Left colon (tissue), 2 donors: ENCODE data around the gene HS3ST2. TPM values are rescaled to one million over a fixed set of nuclear protein-coding genes. Genes with fewer than 3 reads are reported as not detected.
"Not testable (repeated sequence)": the region's sequence is repeated elsewhere in the genome, so short reads cannot be mapped to it uniquely, and the experiment has no call there.

Source experiments
- ATAC-seq: fragments of 200-7000 bp; cut with Tn5 transposase; one replicate; pipeline ENCODE4 v1.9.1; 2020; ENCODE audit warnings: mild to moderate bottlenecking, moderate library complexity
- DNase-seq, 2 donors: peaks; one replicate each; pipeline ENCODE4 v3.0.0-alpha.2; 2020
- intact Hi-C, 2 donors: fragments of 100-400 bp; cut with DNase I in 1 of 2; cut with micrococcal nuclease in 1 of 2; formaldehyde crosslinking; loops; one replicate each; pipeline versions ENCODE4 v1.11.2 to v1.14.0; 2022; cut with DNase I, micrococcal nuclease
- total RNA-seq, 2 donors: library from RNA; stranded (reverse); fragmentation: NEBNext Ultra II Directional; extraction: Animal tissue kit (Norgen Biotek cat#: 25700); gene quantifications; one replicate each; pipeline ENCODE4 v1.2.1, GENCODE V29; 2021
- donor health status: DM: no; HTN: no; CAD: no.
- donor health status: DM: yes; HTN: yes; CAD: no.

HS3ST2 gene
- total RNA-seq, 2 donors from 2014 or later, result 0.24 to 0.28 TPM

DNA sequence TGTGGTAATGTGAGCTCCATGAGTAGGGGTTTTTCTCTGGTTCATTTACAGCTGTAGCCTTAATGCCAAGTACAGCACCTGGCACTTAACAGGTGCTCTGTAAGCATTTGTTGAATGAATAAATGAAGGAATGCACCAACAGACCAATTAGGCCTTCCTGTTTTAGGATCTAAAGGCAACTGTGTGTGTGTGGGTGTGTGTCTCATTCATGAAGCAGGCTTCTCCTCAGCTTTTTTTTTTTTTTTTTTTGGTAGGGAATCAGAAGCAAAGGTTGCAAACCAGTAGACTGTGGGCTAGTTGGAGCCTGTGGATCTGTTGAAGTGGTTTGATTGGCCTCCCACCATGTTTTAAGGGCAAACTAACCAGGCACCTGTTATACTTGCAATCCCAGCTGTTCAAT lies 48.1 kb downstream of the HS3ST2 start:
- intact Hi-C loops, result no loop called here
- no peak for ATAC-seq
- DNase-seq, result no peak

DNA sequence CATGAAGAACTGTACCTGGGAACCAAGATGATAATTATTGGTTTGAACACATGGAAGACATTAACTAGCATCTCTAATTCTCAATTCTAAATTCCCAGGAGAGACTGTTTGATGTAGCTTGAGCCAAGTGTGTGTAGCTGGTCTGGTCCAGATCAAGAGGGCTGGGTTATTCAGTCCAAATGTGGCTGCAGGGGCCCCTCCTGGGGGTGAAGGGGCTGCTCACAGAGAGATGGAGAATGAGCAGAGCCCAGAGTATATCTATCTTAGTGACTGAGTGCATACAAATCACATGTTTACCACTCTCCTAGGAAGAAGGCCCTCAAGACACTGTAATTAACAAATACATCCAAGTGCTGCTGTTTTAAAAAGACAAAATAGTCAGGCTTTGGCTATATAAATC lies 50.4 kb downstream of the HS3ST2 start:
- intact Hi-C loops, result no loop called here
- DNase-seq (no peak), ATAC-seq (no peak)

DNA sequence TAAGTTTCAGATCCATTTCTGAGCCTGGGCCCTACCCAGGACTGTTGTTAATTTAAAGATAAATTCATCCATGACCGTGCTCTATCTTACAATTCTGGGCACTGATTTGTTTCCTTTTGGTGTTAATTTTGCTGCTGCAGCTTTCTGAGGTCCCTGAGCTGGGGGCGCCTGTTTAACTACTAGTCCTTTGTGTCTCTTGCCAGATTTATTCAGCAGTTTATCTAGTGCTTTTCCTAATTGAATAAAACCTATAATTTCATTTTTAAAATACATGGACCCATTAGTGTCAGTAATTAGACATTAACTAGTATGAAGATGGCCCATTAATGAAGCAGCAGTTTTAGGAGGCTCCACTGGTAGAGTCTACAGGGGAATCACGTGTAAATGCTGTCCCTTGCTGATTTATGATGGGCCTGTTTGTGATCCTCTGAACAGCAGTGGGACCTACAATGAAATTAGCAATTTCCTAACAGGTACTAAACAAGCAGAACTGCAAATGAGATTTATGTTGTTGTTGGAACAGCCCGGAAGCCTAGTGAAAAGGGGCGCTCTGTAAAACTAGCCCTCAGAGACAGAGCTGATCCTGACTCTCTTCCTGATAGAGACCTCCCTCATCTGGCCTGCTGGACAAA lies 54.7 kb downstream of the HS3ST2 start:
- ATAC-seq (no peak), DNase-seq (no peak)
- intact Hi-C loops, result no loop called here

DNA sequence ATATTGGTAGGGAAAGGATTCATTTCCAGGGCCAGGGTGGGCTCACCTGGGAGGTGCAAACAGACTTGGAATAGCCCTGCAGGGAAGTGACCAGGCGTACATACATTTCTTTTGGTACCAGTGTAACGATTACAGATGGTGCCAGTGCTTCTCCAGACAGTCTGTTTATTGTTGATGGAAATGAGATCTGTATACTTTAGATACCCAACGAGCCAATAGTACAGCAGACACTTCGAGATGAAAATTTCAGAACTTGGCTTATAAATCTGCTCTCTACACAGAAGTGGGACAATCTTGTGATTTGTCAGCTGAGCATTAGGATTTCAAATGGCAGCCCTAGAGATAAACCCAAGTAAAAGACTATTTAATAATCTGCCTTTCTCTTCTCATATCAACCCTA lies 57.9 kb downstream of the HS3ST2 start:
- ATAC-seq (no peak), DNase-seq (no peak)
- intact Hi-C loops, result no loop called here

DNA sequence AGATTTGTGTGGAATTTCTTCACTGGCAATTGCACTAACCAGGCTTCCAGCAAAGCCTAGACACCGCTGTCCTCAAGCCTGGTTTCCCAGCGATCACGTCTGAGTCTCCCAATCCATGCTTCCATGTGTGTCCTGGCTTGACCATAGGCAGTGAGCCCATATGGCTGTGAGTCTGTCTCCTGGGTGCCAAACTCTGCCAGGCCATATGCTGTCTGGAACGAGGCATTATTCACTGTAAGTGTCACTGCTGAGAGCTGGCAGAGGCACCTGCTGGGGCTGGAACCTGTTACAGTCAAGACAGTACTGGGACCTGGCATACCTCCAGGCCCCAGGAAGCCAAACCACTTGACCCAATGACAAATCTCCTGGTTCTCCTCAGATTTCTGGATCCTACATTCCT lies 60.4 kb downstream of the HS3ST2 start:
- DNase-seq (no peak), ATAC-seq (no peak)
- intact Hi-C loops, result no loop called here

DNA sequence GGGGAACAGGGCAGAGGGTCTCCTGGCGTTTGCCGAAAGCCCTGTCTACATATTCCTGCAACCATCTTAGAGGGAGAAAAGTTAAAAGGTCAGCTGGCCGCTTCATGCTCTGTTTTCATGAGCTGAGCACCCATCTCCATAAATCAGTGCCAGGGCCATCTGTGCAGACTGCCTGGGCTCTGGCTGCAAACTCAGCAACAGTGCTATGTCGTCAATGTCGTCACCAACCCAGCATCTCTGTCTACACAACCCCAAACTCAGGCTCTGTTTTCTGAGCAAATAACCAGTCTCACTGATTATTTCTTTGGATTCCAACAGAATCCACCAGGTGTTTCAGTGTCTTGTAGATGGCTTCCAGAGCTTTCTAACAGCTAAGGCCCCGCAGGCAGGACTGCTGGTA lies 65.0 kb downstream of the HS3ST2 start:
- no peak for DNase-seq
- intact Hi-C loops, result no loop called here
- no peak for ATAC-seq

DNA sequence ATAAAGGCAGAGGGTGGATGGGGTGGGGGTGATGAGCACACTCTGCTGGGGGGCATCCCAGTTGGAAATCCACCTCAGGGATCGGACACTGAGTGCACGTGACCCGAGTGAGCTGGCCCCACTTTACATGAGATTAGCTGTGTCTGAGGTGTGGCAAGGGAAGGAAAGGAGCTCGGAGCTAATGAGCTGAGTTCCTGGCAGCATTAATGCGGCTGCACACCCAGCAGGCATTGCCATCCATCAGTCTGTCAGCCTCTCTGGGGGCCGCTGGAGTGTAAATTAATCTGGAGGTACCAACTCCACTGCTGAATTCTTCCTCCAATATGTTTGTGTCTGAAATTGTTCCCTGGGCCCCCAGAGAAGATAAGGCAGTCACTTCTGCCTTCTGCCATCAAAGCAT lies 65.5 kb downstream of the HS3ST2 start:
- ATAC-seq (no peak), DNase-seq (no peak)
- intact Hi-C loops, result no loop called here

DNA sequence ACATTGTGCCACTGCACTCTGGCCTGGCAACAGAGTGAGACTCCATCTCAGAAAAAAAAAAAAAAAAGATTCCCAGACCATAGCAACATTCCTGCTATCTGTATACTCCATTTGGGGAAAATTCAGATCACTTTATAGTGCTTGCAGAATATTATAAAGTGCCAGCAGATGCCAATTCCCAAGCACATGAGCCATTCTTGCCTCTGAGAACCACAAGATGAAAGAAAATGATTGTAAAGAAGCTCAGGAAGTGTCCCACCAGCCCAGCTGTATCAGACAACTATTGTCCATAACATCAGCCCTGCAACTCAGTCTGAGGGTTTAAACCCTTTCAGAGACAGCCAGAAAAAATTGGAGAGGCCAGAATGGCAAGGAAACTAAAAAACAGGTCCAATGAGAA lies 69.0 kb downstream of the HS3ST2 start:
- DNase-seq (no peak), ATAC-seq (no peak)
- intact Hi-C loops, result no loop called here

DNA sequence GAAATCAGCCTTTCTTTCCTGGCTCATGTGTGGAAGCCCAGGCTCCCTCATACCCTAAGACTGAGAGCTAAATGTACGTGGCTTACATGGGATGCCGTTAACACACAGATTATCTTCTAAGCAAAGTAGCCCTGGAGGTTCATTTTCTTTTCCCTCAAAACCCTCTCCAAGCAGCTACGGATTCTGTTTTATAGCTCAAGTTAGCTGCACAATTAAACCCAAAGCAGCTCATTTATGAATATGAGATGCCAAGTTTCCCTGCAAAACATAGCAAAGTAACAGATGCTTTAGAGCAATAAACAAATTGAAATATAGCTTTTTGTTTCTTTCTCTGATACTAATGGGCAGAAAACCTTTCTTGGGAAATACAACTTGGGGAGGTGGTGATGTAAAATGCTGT lies 72.0 kb downstream of the HS3ST2 start:
- ATAC-seq (no peak), DNase-seq (no peak)
- intact Hi-C loops, result no loop called here

DNA sequence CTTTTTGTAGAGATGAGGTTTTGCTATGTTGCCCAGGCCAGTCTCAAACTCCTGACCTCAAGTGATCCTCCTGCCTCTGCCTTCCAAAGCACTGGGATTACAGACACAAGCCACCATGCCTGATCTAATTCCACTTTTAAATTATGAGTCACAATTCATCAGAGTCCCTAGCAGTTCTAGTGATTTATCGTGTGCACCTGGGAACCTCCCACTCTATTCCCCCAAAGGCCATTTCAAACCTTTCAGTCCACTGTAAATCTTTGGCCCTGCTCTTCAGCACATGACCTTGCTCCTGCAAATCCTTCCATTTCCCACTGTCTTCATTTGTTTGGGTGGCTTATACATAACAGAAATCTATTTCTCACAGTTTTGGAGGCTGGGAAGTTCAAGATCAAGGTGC lies 73.0 kb downstream of the HS3ST2 start:
- intact Hi-C loops, result no loop called here
- DNase-seq (no peak), ATAC-seq (no peak)

DNA sequence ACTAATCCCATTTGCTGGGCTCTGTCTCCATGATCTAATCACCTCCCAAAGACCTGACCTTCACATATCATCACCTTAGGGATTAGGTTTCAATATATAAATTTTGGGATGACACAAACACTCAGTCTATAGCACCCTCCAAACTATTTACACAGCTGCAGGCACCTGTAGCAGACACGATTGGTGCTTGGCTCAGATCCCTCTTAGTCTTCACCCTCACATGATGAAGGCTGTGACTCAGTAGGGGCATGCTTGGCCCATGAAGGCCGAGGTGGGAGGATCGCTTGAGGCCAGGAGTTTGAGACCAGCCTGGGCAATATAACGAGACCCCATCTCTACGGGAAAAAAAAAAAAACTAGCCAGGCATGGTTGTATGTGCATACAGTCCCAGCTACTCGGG lies 73.5 kb downstream of the HS3ST2 start:
- intact Hi-C loops, result no loop called here
- no peak for DNase-seq
- ATAC-seq, result no peak

DNA sequence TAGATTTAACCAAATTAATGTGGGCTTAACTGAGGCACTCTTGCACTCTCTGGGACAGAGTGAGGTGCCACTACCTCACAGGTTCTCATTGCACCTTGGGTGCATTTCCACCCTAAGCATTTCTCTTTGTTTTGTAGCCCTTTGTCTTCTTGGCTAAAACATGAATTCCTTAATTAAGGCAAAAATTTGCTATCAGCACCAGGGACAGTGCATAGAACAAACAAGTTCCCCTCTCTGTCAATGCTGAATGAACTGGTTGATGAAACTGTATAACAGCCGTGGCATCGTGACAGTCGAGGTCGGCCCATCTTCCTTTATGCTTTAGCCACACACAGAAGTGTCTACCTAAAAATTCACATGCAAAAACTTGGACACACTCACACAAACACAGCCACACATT lies 74.8 kb downstream of the HS3ST2 start:
- no peak for ATAC-seq
- intact Hi-C loops, result no loop called here
- no peak for DNase-seq

DNA sequence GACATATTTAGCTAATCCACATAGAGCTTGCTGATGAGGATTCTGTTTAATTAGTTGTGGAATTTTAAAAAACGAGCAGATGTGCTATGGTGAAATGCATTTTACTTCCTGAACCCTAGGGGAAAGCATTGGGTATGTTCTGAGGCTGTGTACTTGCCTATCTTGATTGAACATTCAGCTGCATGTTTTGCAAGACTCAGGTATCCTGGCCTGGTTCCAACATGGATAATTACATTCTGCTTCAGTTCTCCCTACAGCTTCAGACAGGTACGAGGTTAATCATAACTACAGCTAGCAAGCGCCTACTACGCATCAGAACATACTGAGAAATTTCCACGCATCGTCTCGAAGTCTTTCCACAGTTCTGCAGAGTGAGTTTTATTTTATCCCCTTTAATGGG lies 77.0 kb downstream of the HS3ST2 start:
- no peak for ATAC-seq
- no peak for DNase-seq
- intact Hi-C loops, result no loop called here

DNA sequence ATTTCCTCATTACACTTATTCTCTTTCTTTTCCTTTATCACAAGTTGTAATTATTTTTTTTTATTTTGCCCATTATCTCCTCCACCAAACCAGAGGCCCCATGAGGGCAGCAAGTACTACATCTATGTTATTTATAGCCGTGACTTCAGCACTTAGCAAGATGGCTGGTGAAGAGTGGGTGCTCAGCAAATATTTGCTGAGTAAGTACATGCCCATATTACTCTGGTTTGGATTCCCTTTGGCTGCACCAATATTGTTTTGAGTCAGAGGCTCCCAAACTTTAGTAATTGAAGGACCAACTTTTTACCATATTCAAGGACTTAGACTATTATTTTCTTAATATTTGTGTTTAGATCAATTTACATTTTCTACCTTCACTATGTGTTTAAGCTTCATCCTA lies 83.2 kb downstream of the HS3ST2 start:
- intact Hi-C loops, result no loop called here
- ATAC-seq (no peak), DNase-seq (no peak)

DNA sequence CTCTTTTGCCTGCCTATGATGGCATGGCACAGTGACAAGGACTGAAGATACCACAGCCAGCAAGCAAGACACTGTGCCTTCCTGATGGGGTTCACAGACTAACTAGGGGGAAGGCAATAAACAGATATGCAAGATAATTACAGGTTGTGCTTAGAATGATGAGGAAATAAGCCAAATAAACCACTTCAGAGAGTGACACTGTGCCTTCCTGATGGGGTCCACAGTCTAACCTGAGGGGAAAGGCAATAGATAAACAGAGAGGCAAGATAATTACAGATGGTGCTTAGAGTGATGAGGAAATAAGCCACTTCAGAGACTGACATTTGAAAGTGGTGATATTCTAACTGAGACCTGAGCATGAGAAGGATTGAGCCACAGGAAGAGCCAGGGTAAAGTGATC lies 84.2 kb downstream of the HS3ST2 start:
- ATAC-seq (no peak), DNase-seq (no peak)
- intact Hi-C loops, result no loop called here

DNA sequence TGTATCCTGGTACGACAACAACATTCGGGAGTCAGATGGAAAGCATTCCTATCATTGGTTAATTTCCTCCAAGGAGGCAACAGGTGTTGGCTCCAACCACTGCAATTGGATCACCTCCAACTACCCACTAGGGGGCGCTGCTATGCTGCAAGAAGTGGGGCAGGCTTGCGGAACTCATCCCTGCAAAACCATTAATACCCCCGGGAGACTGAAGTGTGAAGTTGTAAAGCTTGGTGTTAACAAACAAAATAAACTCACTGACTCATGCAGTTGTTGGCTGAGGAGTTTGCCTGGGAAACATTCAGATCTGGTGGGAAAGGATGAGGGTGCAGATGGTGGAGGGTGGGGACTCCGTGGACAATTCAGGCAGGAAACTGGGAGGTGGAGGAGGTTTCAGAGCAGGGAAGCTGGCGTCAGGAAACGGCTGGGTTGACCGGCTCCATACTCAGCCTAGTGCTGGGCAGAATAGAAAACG lies 84.9 kb downstream of the HS3ST2 start:
- intact Hi-C loops, result no loop called here
- ATAC-seq (peak; percentile 89), DNase-seq (peak; percentile 56 to 78)

DNA sequence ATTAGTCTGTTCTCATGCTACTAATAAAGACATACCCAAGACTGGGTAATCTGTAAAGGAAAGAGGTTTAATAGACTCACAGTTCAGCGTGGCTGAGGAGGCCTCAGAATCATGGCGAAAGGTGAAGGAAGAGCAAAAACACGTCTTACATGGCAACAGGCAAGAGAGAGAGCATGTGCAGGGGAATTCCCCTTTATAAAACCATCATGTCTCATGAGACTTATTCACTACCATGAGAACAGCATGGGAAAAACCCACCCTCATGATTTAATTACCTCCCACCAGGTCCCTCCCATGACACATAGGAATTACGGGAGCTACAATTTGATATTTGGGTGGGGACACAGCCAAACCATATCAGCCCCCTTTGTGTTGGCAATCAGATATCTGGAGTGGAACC lies 85.6 kb downstream of the HS3ST2 start:
- DNase-seq, ATAC-seq, intact Hi-C loops: not testable (repeated sequence)

DNA sequence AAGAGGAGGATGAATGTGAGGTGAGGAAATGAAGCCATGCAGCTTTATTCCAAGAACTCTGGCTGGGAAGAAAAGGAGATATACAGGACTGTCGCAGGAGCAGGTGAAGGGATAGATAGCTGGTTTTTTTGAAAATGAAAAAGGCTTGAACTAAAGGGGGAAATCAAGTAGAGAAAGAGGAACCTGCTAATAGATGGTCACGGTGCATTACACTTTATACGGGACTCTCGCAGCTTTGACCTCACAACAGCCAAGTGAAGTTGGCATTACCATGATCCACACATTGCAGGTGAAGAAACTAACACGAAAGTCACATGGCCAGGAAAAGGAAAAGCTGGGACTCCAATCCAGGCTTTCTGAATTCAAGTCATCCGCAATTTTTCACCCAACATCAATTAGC lies 86.9 kb downstream of the HS3ST2 start:
- ATAC-seq (no peak), DNase-seq (no peak)
- intact Hi-C loops, result loop anchor here in 1 of 2 donors (10.0 kb wide), 1 partner anchor 154 kb away; no protein-coding TSS in a partner anchor

DNA sequence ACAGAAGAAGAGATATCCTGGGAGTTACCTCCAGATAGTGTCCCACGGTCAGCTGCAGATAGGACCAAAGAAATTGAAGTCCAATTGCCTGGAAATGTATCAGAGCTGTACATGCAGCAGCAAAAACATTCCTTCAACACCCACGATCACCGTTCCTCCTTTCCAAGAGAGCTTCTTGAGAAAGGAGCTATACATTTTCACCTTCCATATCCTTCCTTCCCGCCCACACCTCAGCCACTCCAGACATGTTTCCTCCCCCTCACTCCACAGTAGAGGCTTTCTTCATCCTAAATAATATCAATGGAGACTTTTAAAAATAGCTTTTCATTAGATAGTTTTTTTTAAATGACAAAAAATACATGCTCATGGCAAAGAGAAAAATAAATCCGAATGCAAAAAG lies 87.6 kb downstream of the HS3ST2 start:
- no peak for ATAC-seq
- intact Hi-C loops, result loop anchor here in 1 of 2 donors (10.0 kb wide), 1 partner anchor 153 kb away; no protein-coding TSS in a partner anchor
- DNase-seq, result no peak

DNA sequence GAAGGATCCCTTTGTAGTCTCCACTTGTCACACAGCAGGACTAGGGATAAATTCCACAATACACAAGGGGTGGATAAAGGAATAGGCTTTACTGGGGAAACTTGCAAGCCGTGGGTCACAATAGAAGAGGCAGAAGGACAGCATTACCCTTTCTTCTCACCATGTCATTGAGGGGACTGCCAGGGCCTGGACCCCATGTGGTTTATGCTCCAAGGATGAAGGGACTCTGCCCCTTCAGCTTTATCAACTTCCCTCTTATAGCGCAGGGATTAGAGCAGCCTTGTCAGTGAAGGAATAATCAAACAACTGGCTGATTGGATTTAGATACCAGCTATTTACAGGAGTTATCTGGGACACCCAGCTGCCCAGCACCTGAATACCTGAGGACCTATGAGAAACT lies 89.8 kb downstream of the HS3ST2 start:
- ATAC-seq (no peak), DNase-seq (no peak)
- intact Hi-C loops, result loop anchor here in 1 of 2 donors (10.0 kb wide), 1 partner anchor 151 kb away; no protein-coding TSS in a partner anchor

DNA sequence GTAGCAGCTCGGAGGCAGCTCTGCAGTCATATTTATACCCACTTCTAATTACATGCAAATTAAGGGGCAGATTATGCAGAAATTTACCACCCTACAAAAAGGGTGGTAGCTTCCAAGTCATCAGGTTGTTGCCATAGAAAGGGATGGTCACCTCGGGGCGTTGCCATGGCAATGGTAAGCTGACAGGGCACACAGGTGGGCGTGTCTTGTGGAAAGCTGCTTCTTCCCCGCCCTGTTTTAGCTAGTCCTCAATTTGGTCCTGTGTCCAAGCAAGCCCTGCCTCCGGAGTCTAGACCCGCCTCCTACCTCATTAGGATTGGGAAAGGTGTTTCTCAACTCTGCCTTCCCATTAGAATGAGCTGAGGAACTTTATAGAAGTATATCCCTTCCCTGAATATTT lies 98.7 kb downstream of the HS3ST2 start:
- DNase-seq (no peak), ATAC-seq (no peak)
- intact Hi-C loops, result no loop called here
